OCI-LY3 (cell line): ENCODE results near the gene GBP1.

Experiments used
- CTCF ChIP-seq: fragments of 200-600, 300-600 bp; sonication (generic); IDR thresholded peaks from 2 replicates; pipeline ENCODE4 v1.5.1; 2014; ENCODE audit warnings: antibody characterized with exemption, low read length, low read depth
- EZH2phosphoT487 ChIP-seq: fragments of 200-600 bp; shearing (Covaris generic); IDR thresholded peaks from 2 replicates; pipeline ENCODE4 v1.6.1; 2018; ENCODE audit warnings: antibody characterized with exemption, mixed run types, low read depth

- TF ChIP-seq EZH2phosphoT487 (no peak), CTCF (no peak)
These were observed 59.5 kb downstream of the GBP1 start for GRCh38 chr1:89005286-89006151.
